ENCODE measurements around the gene B4GAT1. TPM values are rescaled to one million over a fixed set of nuclear protein-coding genes. Genes with fewer than 3 reads are reported as not detected.
A peak's percentile ranks its signal among the peaks of the same experiment; 100 is the strongest.

B4GAT1 gene
- total and polyA plus RNA-seq, 9 of the 15 experiments (the other 6 are each of a cell fraction or from before 2014, with no cell fraction given): 0.86 to 9.5 (median 3.8) TPM

GRCh38 chr11:66347425-66348276 lies at the start of gene B4GAT1 (continued):
- TF ChIP-seq SREBF2 (CRISPR knock-in tag; IDR thresholded peaks at IDR 0.05): no peak
- TF ChIP-seq PHTF2 (CRISPR knock-in tag; IDR thresholded peaks at IDR 0.05): no peak
- TF ChIP-seq NFYB (IDR thresholded peaks at IDR 0.05; ENCODE audit: extremely low read depth, insufficient read length): no peak
- TF ChIP-seq MAX (CRISPR knock-in tag; IDR thresholded peaks at IDR 0.05): peak; percentile 55
- TF ChIP-seq TSC22D4 (tag; IDR thresholded peaks at IDR 0.05): no peak
- no peak for TF ChIP-seq ARHGAP35 (IDR thresholded peaks at IDR 0.05; ENCODE audit: partially characterized antibody)
- no peak for TF ChIP-seq TCF7 (IDR thresholded peaks at IDR 0.05; ENCODE audit: borderline replicate concordance)
- TF ChIP-seq ZNF644 (tag; IDR thresholded peaks at IDR 0.05; ENCODE audit: low read depth): no peak
- peak; percentile 100 for TF ChIP-seq RBBP5 (IDR thresholded peaks at IDR 0.05; ENCODE audit: borderline replicate concordance, insufficient read depth, low read length, poor library complexity, severe bottlenecking)
- no peak for TF ChIP-seq NCOR1 (IDR thresholded peaks at IDR 0.05)
- TF ChIP-seq KLF10 (CRISPR knock-in tag; IDR thresholded peaks at IDR 0.05): no peak
- no peak for TF ChIP-seq ZNF12 (CRISPR knock-in tag; IDR thresholded peaks at IDR 0.05)
- TF ChIP-seq SMARCE1 (IDR thresholded peaks at IDR 0.05): no peak
- no peak for TF ChIP-seq FIP1L1 (IDR thresholded peaks at IDR 0.05; ENCODE audit: low read depth, low read length, poor library complexity, severe bottlenecking)
- TF ChIP-seq ZNF277 (CRISPR knock-in tag; IDR thresholded peaks at IDR 0.05; ENCODE audit: borderline replicate concordance): no peak
- no peak for TF ChIP-seq ZNF717 (CRISPR knock-in tag; IDR thresholded peaks at IDR 0.05)
- TF ChIP-seq PURB (CRISPR knock-in tag; IDR thresholded peaks at IDR 0.05; ENCODE audit: low read depth): no peak
- TF ChIP-seq BRD4 (IDR thresholded peaks at IDR 0.05): peak; percentile 74; the same call in 1 of the 2 replicates
- no peak for TF ChIP-seq THRA (IDR thresholded peaks at IDR 0.05)
- TF ChIP-seq BHLHE40 (IDR thresholded peaks at IDR 0.05; ENCODE audit: low read length): peak; percentile 38; the same call in 1 of the 2 replicates
